Right lobe of liver (tissue), 4 donors: ENCODE measurements around the gene MDFIC.

Source experiments
- POLR2A ChIP-seq: fragments of 450-650 bp; IDR thresholded peaks from one replicate; pipeline ENCODE4 v1.6.1; 2017; ENCODE audit warnings: antibody characterized with exemption, mild to moderate bottlenecking
- TF ChIP-seq, protein P1 (sequence below), 4 donors: fragments of 200-600 bp in 3 of 4; fragments of 450-650 bp in 1 of 4; IDR thresholded peaks; one replicate each; pipeline versions ENCODE4 v1.5.1 to v1.8.0; 2016 to 2022; ENCODE audit warnings: antibody characterized with exemption in 4 of 4, mild to moderate bottlenecking in 2 of 4
- donor health status: DM: no; HTN: no; CAD: no.
- donor health status: DM: no; HTN: no; CAD: no.
- donor health status: DM: no; HTN: yes; CAD: no.

DNA sequence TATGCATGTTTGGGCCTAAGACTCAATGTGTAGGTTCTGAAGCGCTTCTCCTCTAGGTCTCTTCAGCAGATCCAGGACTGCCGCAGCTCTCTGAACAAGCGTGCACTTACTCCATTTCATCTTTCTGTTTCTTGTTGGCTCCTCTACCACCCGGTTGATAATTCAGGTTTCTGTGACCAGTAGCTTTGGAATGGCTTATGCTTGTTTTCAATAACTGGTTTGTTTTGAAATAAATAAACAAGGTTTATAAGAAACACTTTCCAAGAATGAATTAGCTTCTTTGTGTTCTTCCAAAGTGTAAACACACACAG lies 1.5 kb downstream of the MDFIC start:
- TF ChIP-seq, protein P1, sequence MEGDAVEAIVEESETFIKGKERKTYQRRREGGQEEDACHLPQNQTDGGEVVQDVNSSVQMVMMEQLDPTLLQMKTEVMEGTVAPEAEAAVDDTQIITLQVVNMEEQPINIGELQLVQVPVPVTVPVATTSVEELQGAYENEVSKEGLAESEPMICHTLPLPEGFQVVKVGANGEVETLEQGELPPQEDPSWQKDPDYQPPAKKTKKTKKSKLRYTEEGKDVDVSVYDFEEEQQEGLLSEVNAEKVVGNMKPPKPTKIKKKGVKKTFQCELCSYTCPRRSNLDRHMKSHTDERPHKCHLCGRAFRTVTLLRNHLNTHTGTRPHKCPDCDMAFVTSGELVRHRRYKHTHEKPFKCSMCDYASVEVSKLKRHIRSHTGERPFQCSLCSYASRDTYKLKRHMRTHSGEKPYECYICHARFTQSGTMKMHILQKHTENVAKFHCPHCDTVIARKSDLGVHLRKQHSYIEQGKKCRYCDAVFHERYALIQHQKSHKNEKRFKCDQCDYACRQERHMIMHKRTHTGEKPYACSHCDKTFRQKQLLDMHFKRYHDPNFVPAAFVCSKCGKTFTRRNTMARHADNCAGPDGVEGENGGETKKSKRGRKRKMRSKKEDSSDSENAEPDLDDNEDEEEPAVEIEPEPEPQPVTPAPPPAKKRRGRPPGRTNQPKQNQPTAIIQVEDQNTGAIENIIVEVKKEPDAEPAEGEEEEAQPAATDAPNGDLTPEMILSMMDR (IDR thresholded peaks at IDR 0.05): no peak
- no peak for TF ChIP-seq POLR2A
